DOHH2 (cell line): ENCODE measurements around the gene DESI1.

Experiments used
- CTCF ChIP-seq: fragments of 200-600 bp; sonication (generic); IDR thresholded peaks from one replicate; pipeline ENCODE4 v1.5.1; 2014; ENCODE audit warnings: antibody characterized with exemption, mild to moderate bottlenecking, low read depth, low read length; ENCODE audit not compliant: poor library complexity, severe bottlenecking
- EZH2phosphoT487 ChIP-seq: fragments of 200-600 bp; sonication (generic); IDR thresholded peaks from 2 replicates; pipeline ENCODE4 v1.6.1; 2017; ENCODE audit warnings: borderline replicate concordance, mild to moderate bottlenecking, antibody characterized with exemption, low read length, moderate library complexity, mixed read lengths

DNA sequence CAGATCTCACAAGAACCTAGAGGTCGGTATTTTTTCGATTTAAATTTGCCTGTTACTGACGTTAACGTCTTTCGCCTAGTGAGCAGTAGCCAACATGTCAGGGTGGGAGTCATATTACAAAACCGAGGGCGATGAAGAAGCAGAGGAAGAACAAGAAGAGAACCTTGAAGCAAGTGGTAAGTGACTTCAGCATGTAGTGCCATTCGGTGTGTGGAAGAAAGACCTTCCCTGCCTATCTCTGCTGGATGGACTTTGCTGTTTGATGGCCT is 1.0 kb upstream of the DESI1 start:
- no peak for TF ChIP-seq CTCF
- no peak for TF ChIP-seq EZH2phosphoT487
